SK-N-SH treated with all-trans-retinoic acid at 6 μM for 48 hours (cell line): ENCODE measurements around the gene SERTAD1.

Experiments used
- ESRRG ChIP-seq: fragments of 250-450 bp; sonication (Bioruptor Pico); IDR thresholded peaks from 2 replicates; pipeline ENCODE4 v1.6.1; 2021; ENCODE audit warnings: mild to moderate bottlenecking
- GLIS3 ChIP-seq: fragments of 250-450 bp; sonication (Bioruptor Pico); IDR thresholded peaks from 2 replicates; pipeline ENCODE4 v1.5.0; 2020; ENCODE audit warnings: mild to moderate bottlenecking, moderate library complexity
- PATZ1 ChIP-seq: fragments of 250-450 bp; sonication (Bioruptor Pico); IDR thresholded peaks from 2 replicates; pipeline ENCODE4 v1.8.0; 2020; ENCODE audit warnings: mild to moderate bottlenecking, moderate library complexity, borderline replicate concordance
- POU6F1 ChIP-seq: fragments of 250-450 bp; sonication (Bioruptor Pico); IDR thresholded peaks from 2 replicates; pipeline ENCODE4 v1.8.0; 2021; ENCODE audit warnings: low read depth, mild to moderate bottlenecking, moderate library complexity, borderline replicate concordance
- RARB ChIP-seq: fragments of 250-450 bp; sonication (Bioruptor Pico); IDR thresholded peaks from 2 replicates; pipeline ENCODE4 v1.8.0; 2021; ENCODE audit warnings: mild to moderate bottlenecking, moderate library complexity
- TOX ChIP-seq: fragments of 250-450 bp; sonication (Bioruptor Pico); IDR thresholded peaks from 2 replicates; pipeline ENCODE4 v1.8.0; 2021; ENCODE audit warnings: mild to moderate bottlenecking, moderate library complexity, borderline replicate concordance
- ZFP30 ChIP-seq: fragments of 450-650 bp; formaldehyde crosslinking; IDR thresholded peaks from 2 replicates; pipeline ENCODE4 v1.5.0; 2022; ENCODE audit warnings: mild to moderate bottlenecking, moderate library complexity

GRCh38 chr19:40381321-40381720 lies 44.5 kb downstream of the SERTAD1 start:
- TF ChIP-seq TOX (CRISPR knock-in tag), result no peak
- no peak for TF ChIP-seq PATZ1
- TF ChIP-seq POU6F1 (CRISPR knock-in tag), result no peak
- no peak for TF ChIP-seq ZFP30 (CRISPR knock-in tag)
- no peak for TF ChIP-seq GLIS3 (CRISPR knock-in tag)
- no peak for TF ChIP-seq RARB
- TF ChIP-seq ESRRG (CRISPR knock-in tag), result no peak
